Measurements from ENCODE around the gene CA5A. TPM values are rescaled to one million over a fixed set of nuclear protein-coding genes. Genes with fewer than 3 reads are reported as not detected.
"Not testable (repeated sequence)": the region's sequence is repeated elsewhere in the genome, so short reads cannot be mapped to it uniquely, and the experiment has no call there.

Gene CA5A
- total RNA-seq, 2 experiments from 2014 or later, result not detected

GRCh38 chr16:87885371-87885967, 50.9 kb downstream of the CA5A start:
- H3K27ac Mint-ChIP-seq; POLR2A ChIA-PET; H3K36me3 Mint-ChIP-seq (ENCODE audit: low read depth); H3K9me3 Mint-ChIP-seq; H3K4me1 ChIP-seq (ENCODE audit: insufficient read depth, low read length); H3K4me1 Mint-ChIP-seq (ENCODE audit: low read depth); H3K27me3 ChIP-seq (ENCODE audit: control insufficient read depth in 1 of 2, insufficient read depth in 2 of 2, low read length in 2 of 2); H3K9me3 ChIP-seq (ENCODE audit: control insufficient read depth in 1 of 2, insufficient read depth in 1 of 2, low read length in 2 of 2); H3K27me3 Mint-ChIP-seq; H3K4me3 ChIP-seq (ENCODE audit: low read length); H3K36me3 ChIP-seq (ENCODE audit: insufficient read depth, low read length); CTCF ChIA-PET; H3K27ac ChIP-seq (ENCODE audit: low read depth in 1 of 2, low read length in 2 of 2); H3K4me3 Mint-ChIP-seq; ATAC-seq (ENCODE audit: poor library complexity); intact Hi-C loops (cut with DNase I, micrococcal nuclease); DNase-seq: not testable (repeated sequence)

GRCh38 chr16:87882436-87883019, 53.8 kb downstream of the CA5A start:
- no peak for ATAC-seq (ENCODE audit: poor library complexity)
- no peaks in the 10 kb centered on the region for H3K27me3 Mint-ChIP-seq
- no peaks in the 10 kb centered on the region for H3K27me3 ChIP-seq (ENCODE audit: control insufficient read depth in 1 of 2, insufficient read depth in 2 of 2, low read length in 2 of 2)
- DNase-seq, result no peak
- no peak overlapping the region for H3K4me3 Mint-ChIP-seq
- H3K4me1 ChIP-seq (ENCODE audit: insufficient read depth, low read length), result no peaks in the 10 kb centered on the region
- TF ChIP-seq CTCF (IDR thresholded peaks at IDR 0.05), result no peak
- intact Hi-C loops (cut with DNase I, micrococcal nuclease), result no loop called here
- ChIA-PET POLR2A (no interaction called here), CTCF (no interaction called here)
- no peak overlapping the region for H3K4me3 ChIP-seq (ENCODE audit: low read length)
- no peak overlapping the region for H3K27ac ChIP-seq (ENCODE audit: low read depth in 1 of 2, low read length in 2 of 2)
- no peaks in the 10 kb centered on the region for H3K4me1 Mint-ChIP-seq (ENCODE audit: low read depth)
- H3K9me3 Mint-ChIP-seq, result no peaks in the 10 kb centered on the region
- H3K36me3 Mint-ChIP-seq (ENCODE audit: low read depth), result no peaks in the 10 kb centered on the region
- H3K36me3 ChIP-seq (ENCODE audit: insufficient read depth, low read length), result no peaks in the 10 kb centered on the region
- H3K27ac Mint-ChIP-seq, result no peak overlapping the region
- H3K9me3 ChIP-seq (ENCODE audit: control insufficient read depth in 1 of 2, insufficient read depth in 1 of 2, low read length in 2 of 2), result no peaks in the 10 kb centered on the region

GRCh38 chr16:87881324-87882200, 54.8 kb downstream of the CA5A start:
- CTCF ChIA-PET, result no interaction called here

More at GRCh38 chr16:87881324-87882200, 54.8 kb downstream of the CA5A start:
- Histone ChIP-seq H3K9me3 (ENCODE audit: control insufficient read depth in 1 of 2, insufficient read depth in 1 of 2, low read length in 2 of 2) (no peaks in the 10 kb centered on the region), H3K27ac (ENCODE audit: low read depth in 1 of 2, low read length in 2 of 2) (no peak overlapping the region), H3K27me3 (ENCODE audit: control insufficient read depth in 1 of 2, insufficient read depth in 2 of 2, low read length in 2 of 2) (no peaks in the 10 kb centered on the region), H3K4me3 (ENCODE audit: low read length) (no peak overlapping the region), H3K36me3 (ENCODE audit: insufficient read depth, low read length) (no peaks in the 10 kb centered on the region), H3K4me1 (ENCODE audit: insufficient read depth, low read length) (no peaks in the 10 kb centered on the region)
- no peak for ATAC-seq (ENCODE audit: poor library complexity)
- Mint-ChIP-seq H3K4me1 (ENCODE audit: low read depth) (no peaks in the 10 kb centered on the region), H3K27ac (no peak overlapping the region), H3K27me3 (no peaks in the 10 kb centered on the region), H3K36me3 (ENCODE audit: low read depth) (no peaks in the 10 kb centered on the region), H3K9me3 (no peaks in the 10 kb centered on the region), H3K4me3 (no peak overlapping the region)
- POLR2A ChIA-PET, result no interaction called here
- DNase-seq, result no peak
- intact Hi-C loops (cut with DNase I, micrococcal nuclease), result no loop called here
- no peak for TF ChIP-seq CTCF (IDR thresholded peaks at IDR 0.05)

Data from CD4-positive, alpha-beta T cell (primary cell).